Adipose tissue (tissue), 3 donors: ENCODE data around the gene NOS1AP. TPM values are rescaled to one million over a fixed set of nuclear protein-coding genes. Genes with fewer than 3 reads are reported as not detected.
"Not testable (repeated sequence)": the region's sequence is repeated elsewhere in the genome, so short reads cannot be mapped to it uniquely, and the experiment has no call there.

Source experiments
- H3K27ac ChIP-seq: one replicate; pipeline ENCODE4 v1.5.1; 2013; ENCODE audit warnings: low read depth, low read length
- WGBS, 3 donors: extraction: QIAGEN DNeasy Blood & Tissue Kit; methylation state at CpG; one replicate each; pipeline ENCODE4 v1.1.7; 2013; 5-methylcytosine and 5-hydroxymethylcytosine counted together
- polyA plus RNA-seq, 3 donors: library from polyadenylated mRNA; stranded (reverse); fragments of 200-250 nt; gene quantifications; one replicate each; pipeline ENCODE4 v1.2.3, GENCODE V29; 2013
- donor health status: healthy with polysubstance abuse.
- donor health status: Bipolar disorder and iron deficiency.
- donor health status: healthy.

The NOS1AP gene
- polyA plus RNA-seq, 3 donors, result 0.28 to 1.1 (median 0.40) TPM

- no peak overlapping the region for H3K27ac ChIP-seq
- whole genome bisulfite sequencing, 3 donors, result 70 to 89% (median 83%) methylated on average over 5 of the region's 5 CpGs
Measured at GRCh38 chr1:162145966-162146696, 76.6 kb downstream of the NOS1AP start.

GRCh38 chr1:162147760-162148159, 78.3 kb downstream of the NOS1AP start:
- H3K27ac ChIP-seq, result no peak overlapping the region
- 28 to 75% (median 52%) methylated on average over 1 of the region's 1 CpG for WGBS, 3 donors

DNA sequence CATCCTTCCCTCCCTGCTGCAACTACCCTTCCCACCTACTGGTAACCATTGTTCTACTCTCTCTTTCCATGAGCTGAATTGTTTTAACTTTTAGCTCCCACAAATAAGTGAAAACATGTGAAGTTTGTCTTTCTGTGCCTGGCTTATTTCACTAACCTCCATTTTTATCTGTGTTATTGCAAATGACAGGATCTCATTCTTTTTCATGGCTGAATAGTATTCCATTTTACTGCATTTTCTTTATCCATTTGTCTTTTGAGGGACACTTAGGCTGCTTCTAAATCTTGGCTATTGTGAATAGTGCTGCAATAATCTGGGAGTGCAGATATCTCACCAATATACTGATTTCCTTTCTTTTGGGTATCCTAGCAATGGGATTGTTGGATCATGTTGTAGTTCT, 80.6 kb downstream of the NOS1AP start:
- no peak overlapping the region for H3K27ac ChIP-seq

- 49 to 68% (median 52%) methylated on average over 9 of the region's 9 CpGs for WGBS, 3 donors
- no peak overlapping the region for H3K27ac ChIP-seq
Measured at GRCh38 chr1:162151900-162152829, 82.7 kb downstream of the NOS1AP start.

GRCh38 chr1:162153374-162153773, 83.9 kb downstream of the NOS1AP start:
- H3K27ac ChIP-seq, result no peak overlapping the region

- WGBS, 3 donors, result 82 to 95% (median 94%) methylated on average over 1 of the region's 1 CpG
- H3K27ac ChIP-seq, result no peak overlapping the region
Measured at GRCh38 chr1:162157469-162157868, 88.0 kb downstream of the NOS1AP start.

- WGBS, 3 donors, result 44 to 64% (median 62%) methylated on average over 5 of the region's 5 CpGs
- H3K27ac ChIP-seq, result no peak overlapping the region
Measured at GRCh38 chr1:162158624-162159271, 89.3 kb downstream of the NOS1AP start.

DNA sequence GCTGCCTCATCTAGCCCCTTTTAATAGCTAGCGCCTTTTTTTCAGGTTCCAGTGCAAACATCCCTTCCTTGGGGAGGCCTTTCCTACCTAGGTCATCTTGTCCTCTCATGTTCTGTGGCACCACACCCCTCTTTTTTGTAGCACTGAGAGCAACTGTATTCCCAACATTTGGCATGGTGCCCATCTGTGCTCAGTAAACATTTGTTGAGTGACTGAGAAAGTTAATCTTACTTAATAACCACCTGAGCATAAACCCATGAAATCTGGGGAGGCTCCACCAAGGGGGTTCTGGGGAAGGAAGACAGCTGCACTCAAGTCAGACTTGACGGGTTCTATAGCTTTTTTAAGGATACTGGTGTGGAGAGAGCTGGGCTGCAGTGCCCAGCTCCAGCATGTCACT, 90.0 kb downstream of the NOS1AP start:
- 70 to 92% (median 89%) methylated on average over 2 of the region's 2 CpGs for WGBS, 3 donors
- no peak overlapping the region for H3K27ac ChIP-seq

DNA sequence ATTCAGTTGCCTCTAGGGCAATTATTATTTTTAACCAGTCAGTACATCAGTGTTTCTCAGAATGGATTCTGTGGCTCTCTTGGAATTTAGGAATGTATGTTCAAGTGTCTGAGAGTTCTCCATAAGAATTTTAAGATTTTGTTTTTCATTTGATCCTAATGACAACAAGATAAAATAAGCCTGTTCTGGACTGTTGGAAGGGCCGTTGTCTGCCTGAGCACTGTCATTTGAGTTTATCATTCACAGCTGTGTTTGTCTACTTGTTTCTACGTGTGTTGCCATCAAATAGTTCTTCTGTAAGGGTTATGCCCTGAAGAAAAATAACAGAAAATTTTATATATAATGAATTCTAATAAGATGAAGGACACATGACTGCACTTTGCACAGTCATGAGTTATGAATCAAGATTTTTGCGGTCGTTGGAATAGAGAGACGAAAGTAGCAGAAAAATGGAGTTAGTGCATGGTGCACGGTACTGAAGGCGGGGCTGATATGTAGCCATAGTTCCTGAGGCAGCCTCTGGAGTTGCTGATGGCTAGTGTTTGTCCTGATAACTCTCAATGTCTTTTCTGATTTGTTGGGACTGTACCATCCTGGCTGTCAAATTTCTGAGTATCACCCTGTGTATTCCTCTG, 92.5 kb downstream of the NOS1AP start:
- WGBS, 3 donors, result 72 to 85% (median 84%) methylated on average over 7 of the region's 7 CpGs
- H3K27ac ChIP-seq, result no peak overlapping the region

DNA sequence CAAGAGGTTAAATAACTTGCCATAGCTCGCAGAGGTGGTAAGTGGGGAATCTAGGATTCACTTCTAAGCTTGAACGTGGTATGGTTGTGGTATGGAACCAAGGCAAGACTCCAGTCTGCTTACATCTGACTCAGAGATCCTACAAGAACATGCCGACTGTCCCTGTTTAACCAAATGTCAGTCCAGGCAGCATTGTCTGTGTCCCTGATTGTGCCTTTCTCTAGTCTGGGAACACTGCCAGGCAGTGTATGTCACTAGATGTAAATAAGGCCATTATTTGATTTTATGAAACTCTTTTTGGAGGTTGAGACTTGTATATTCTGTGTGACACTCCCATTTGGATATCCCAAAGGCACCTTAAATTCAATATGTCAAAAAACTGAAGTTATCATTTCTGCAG, 96.0 kb downstream of the NOS1AP start:
- WGBS, 3 donors, result 83 to 92% (median 83%) methylated on average over 3 of the region's 3 CpGs
- no peak overlapping the region for H3K27ac ChIP-seq

- 77 to 81% (median 81%) methylated on average over 9 of the region's 9 CpGs for whole genome bisulfite sequencing, 3 donors
- H3K27ac ChIP-seq, result no peak overlapping the region
Measured at GRCh38 chr1:162166917-162167615, 97.6 kb downstream of the NOS1AP start.

GRCh38 chr1:162168261-162168660, 98.8 kb downstream of the NOS1AP start:
- no peak overlapping the region for H3K27ac ChIP-seq
- WGBS, 3 donors, result 43 to 76% (median 64%) methylated on average over 5 of the region's 5 CpGs

DNA sequence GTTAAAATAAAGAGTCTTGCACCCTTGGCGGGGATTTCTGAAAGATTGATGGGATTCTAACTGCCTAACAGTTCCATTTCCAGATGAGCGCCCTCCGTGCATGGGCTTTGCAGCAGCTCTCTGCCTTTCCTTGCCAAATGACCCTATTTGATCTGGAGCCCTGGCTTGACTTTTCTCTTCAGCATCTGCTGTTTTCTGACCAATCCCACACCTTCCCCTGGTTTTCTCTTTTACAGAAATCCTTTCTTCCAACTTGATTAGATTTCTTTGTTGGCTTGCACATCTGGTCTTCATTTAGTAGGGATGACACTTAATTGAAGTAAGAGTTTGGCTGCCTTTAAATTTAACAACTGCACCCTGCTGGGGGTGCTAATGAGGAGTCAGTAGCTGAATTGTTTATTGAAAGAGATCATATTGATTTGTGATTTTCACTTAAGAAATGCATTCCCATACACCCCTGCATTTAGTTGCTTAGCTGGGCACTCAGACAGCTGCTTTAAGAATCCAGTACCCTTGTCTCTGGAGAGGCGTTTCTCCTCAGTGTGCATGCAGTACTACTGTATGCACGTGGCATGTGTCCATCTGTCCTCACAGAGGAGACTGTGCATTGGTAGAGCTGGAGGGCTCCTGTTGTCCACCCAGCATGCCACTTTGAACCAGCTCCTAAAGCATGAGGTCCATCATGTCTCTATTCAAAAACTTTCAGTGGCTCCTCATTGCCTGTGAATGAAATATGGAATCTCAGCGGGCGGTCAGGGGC, 99.7 kb downstream of the NOS1AP start:
- 85 to 94% (median 90%) methylated on average over 7 of the region's 7 CpGs for WGBS, 3 donors
- no peak overlapping the region for H3K27ac ChIP-seq

- H3K27ac ChIP-seq, result no peak overlapping the region
- 60 to 70% (median 63%) methylated on average over 3 of the region's 3 CpGs for WGBS, 3 donors
Measured at GRCh38 chr1:162171111-162171510, 101.6 kb downstream of the NOS1AP start.

- H3K27ac ChIP-seq, result no peak overlapping the region
- WGBS, 3 donors, result 92 to 100% (median 96%) methylated on average over 2 of the region's 2 CpGs
Measured at GRCh38 chr1:162172311-162173102, 103.0 kb downstream of the NOS1AP start.

GRCh38 chr1:162173607-162174006, 104.1 kb downstream of the NOS1AP start:
- 95% methylated on average over 1 of the region's 1 CpG for WGBS, 3 donors
- not testable (repeated sequence) for H3K27ac ChIP-seq

DNA sequence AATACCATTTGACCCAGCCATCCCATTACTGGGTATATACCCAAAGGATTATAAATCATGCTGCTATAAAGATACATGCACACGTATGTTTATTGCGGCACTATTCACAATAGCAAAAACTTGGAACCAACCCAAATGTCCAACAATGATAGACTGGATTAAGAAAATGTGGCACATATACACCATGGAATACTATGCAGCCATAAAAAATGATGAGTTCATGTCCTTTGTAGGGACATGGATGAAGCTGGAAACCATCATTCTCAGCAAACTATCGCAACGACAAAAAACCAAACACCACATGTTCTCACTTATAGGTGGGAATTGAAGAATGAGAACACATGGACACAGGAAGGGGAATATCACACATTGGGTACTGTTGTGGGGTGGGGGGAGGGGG, 104.5 kb downstream of the NOS1AP start:
- not testable (repeated sequence) for H3K27ac ChIP-seq
- 92 to 100% (median 97%) methylated on average over 2 of the region's 4 CpGs for WGBS, 3 donors
